ENCODE measurements around the gene TECTA.

The TECTA gene

GRCh38 chr11:121119440-121119839, 18.4 kb downstream of the TECTA start:
- no peak overlapping the region for H3K4me3 ChIP-seq (ENCODE audit: low read depth, low read length)
- in situ Hi-C loops (cut with HindIII; ENCODE audit: low sequenced_read_pairs) = no loop called here
- DNase-seq (ENCODE audit: low read depth, low spot score) = no peak
- TF ChIP-seq, protein P1, sequence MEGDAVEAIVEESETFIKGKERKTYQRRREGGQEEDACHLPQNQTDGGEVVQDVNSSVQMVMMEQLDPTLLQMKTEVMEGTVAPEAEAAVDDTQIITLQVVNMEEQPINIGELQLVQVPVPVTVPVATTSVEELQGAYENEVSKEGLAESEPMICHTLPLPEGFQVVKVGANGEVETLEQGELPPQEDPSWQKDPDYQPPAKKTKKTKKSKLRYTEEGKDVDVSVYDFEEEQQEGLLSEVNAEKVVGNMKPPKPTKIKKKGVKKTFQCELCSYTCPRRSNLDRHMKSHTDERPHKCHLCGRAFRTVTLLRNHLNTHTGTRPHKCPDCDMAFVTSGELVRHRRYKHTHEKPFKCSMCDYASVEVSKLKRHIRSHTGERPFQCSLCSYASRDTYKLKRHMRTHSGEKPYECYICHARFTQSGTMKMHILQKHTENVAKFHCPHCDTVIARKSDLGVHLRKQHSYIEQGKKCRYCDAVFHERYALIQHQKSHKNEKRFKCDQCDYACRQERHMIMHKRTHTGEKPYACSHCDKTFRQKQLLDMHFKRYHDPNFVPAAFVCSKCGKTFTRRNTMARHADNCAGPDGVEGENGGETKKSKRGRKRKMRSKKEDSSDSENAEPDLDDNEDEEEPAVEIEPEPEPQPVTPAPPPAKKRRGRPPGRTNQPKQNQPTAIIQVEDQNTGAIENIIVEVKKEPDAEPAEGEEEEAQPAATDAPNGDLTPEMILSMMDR (IDR thresholded peaks at IDR 0.05; ENCODE audit: low read depth, low read length) = no peak

DNA sequence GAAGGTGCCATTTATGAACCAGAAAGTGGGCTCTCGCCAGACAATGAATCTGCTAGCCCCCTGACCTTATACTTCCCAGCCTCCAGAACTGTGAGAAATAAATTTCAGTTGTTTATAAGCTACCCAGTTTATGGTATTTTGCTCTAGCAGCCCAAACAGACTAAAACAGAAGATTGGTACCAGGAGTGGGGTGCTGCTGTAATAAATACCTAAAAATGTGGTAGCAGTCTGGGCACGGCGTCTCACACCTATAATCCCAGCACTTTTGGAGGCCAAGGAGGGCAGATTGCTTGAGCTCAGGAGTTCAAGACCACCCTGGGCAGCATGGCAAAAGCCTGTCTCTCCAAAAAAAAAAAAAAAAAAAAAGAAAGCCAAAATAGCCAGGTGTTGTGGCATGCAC, 21.3 kb downstream of the TECTA start:
- in situ Hi-C loops (cut with HindIII; ENCODE audit: low sequenced_read_pairs) = no loop called here
- no peak overlapping the region for H3K4me3 ChIP-seq (ENCODE audit: low read depth, low read length)
- no peak for DNase-seq (ENCODE audit: low read depth, low spot score)
- TF ChIP-seq, protein P1 (IDR thresholded peaks at IDR 0.05; ENCODE audit: low read depth, low read length) = no peak

DNA sequence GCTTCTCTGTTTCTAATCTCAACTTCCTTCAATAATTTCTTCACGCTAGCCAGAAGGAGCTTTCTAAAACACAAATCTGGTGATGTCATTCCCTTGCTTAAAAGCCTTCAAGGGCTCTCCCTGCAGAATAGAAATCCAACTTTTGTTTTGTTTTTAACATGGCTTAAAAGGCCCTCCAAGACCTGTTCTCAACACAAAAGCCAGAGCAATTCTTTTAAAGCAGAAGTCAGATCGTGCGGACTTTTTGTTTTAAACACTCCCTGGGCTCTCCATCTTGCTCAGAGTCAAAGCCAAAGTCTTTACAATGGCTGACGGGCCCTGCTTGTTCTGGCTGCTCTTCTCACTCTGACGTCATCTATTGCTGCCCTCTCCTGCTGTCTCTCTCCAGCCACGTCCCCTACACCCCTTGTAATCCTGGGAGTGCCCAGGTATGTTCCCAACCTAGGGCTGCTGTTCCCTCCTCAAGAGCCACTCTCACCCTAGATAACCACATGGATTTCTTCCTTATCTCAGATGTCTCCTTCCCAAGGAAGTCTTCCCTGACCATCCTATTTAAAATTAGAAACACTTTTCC, 22.5 kb downstream of the TECTA start:
- in situ Hi-C loops (cut with HindIII; ENCODE audit: low sequenced_read_pairs) = no loop called here
- no peak overlapping the region for H3K4me3 ChIP-seq (ENCODE audit: low read depth, low read length)
- DNase-seq (ENCODE audit: low read depth, low spot score) = no peak
- TF ChIP-seq, protein P1 (IDR thresholded peaks at IDR 0.05; ENCODE audit: low read depth, low read length) = no peak

GRCh38 chr11:121127809-121128208, 26.8 kb downstream of the TECTA start:
- in situ Hi-C loops (cut with HindIII; ENCODE audit: low sequenced_read_pairs) = no loop called here
- TF ChIP-seq, protein P1 (IDR thresholded peaks at IDR 0.05; ENCODE audit: low read depth, low read length) = no peak
- no peak for DNase-seq (ENCODE audit: low read depth, low spot score)
- no peak overlapping the region for H3K4me3 ChIP-seq (ENCODE audit: low read depth, low read length)

- DNase-seq (ENCODE audit: low read depth, low spot score) = no peak
- TF ChIP-seq, protein P1 (IDR thresholded peaks at IDR 0.05; ENCODE audit: low read depth, low read length) = no peak
- H3K4me3 ChIP-seq (ENCODE audit: low read depth, low read length) = no peak overlapping the region
- in situ Hi-C loops (cut with HindIII; ENCODE audit: low sequenced_read_pairs) = no loop called here
Observed at GRCh38 chr11:121129362-121130340, 28.6 kb downstream of the TECTA start.

- H3K4me3 ChIP-seq (ENCODE audit: low read depth, low read length) = no peak overlapping the region
- in situ Hi-C loops (cut with HindIII; ENCODE audit: low sequenced_read_pairs) = no loop called here
- no peak for DNase-seq (ENCODE audit: low read depth, low spot score)
- TF ChIP-seq, protein P1 (IDR thresholded peaks at IDR 0.05; ENCODE audit: low read depth, low read length) = no peak
Observed at GRCh38 chr11:121131656-121132055, 30.6 kb downstream of the TECTA start.
